OCI-LY3 (cell line): Measurements from ENCODE around the gene SYT2.

Experiments
- EZH2phosphoT487 ChIP-seq: fragments of 200-600 bp; shearing (Covaris generic); IDR thresholded peaks from 2 replicates; pipeline ENCODE4 v1.6.1; 2018; ENCODE audit warnings: antibody characterized with exemption, mixed run types, low read depth
- TF ChIP-seq, protein P1 (sequence below): fragments of 200-600, 300-600 bp; sonication (generic); IDR thresholded peaks from 2 replicates; pipeline ENCODE4 v1.5.1; 2014; ENCODE audit warnings: antibody characterized with exemption, low read length, low read depth

DNA sequence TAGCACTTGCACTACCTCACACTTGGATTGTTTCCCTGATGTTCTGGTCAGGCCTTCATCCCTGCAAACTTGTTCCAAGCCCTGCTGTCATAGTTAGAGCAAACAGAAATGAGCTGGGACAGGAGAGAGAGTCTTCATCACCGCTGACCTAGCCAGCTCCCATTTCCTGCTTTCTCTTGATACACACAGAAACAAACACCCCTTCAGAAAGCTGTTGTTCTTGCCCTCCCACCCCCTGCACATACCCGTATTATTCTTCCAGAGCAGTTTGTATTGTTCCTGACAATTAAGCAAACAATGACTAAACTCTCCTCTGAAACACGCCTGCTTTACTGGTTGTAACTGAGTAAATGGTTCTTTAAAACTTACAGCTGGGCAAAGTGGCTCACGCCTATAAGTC is 2.9 kb upstream of the SYT2 start:
- TF ChIP-seq, protein P1, sequence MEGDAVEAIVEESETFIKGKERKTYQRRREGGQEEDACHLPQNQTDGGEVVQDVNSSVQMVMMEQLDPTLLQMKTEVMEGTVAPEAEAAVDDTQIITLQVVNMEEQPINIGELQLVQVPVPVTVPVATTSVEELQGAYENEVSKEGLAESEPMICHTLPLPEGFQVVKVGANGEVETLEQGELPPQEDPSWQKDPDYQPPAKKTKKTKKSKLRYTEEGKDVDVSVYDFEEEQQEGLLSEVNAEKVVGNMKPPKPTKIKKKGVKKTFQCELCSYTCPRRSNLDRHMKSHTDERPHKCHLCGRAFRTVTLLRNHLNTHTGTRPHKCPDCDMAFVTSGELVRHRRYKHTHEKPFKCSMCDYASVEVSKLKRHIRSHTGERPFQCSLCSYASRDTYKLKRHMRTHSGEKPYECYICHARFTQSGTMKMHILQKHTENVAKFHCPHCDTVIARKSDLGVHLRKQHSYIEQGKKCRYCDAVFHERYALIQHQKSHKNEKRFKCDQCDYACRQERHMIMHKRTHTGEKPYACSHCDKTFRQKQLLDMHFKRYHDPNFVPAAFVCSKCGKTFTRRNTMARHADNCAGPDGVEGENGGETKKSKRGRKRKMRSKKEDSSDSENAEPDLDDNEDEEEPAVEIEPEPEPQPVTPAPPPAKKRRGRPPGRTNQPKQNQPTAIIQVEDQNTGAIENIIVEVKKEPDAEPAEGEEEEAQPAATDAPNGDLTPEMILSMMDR, result no peak
- no peak for TF ChIP-seq EZH2phosphoT487
